GM13977 (cell line): Measurements from ENCODE around the gene DNAAF8.

Experiments used
- DNase-seq: peaks from one replicate; pipeline ENCODE4 v3.0.0; 2012; ENCODE audit warnings: low spot score
- in situ Hi-C: fragments of 300-500 bp; cut with MboI; formaldehyde crosslinking; loops from one replicate; pipeline ENCODE4 v1.12.0; 2022; ENCODE audit warnings: low sequenced_read_pairs, low pct_unique_long_range_greater_than_20kb, mixed read lengths, inconsistent platforms; ENCODE audit not compliant: unreplicated experiment
- TF ChIP-seq, protein P1 (sequence below): IDR thresholded peaks from 2 replicates; pipeline ENCODE4 v1.5.1; 2012; ENCODE audit warnings: mild to moderate bottlenecking, control low read depth; ENCODE audit not compliant: insufficient read depth; ENCODE audit errors: extremely low read depth, missing control alignments

Gene DNAAF8

DNA sequence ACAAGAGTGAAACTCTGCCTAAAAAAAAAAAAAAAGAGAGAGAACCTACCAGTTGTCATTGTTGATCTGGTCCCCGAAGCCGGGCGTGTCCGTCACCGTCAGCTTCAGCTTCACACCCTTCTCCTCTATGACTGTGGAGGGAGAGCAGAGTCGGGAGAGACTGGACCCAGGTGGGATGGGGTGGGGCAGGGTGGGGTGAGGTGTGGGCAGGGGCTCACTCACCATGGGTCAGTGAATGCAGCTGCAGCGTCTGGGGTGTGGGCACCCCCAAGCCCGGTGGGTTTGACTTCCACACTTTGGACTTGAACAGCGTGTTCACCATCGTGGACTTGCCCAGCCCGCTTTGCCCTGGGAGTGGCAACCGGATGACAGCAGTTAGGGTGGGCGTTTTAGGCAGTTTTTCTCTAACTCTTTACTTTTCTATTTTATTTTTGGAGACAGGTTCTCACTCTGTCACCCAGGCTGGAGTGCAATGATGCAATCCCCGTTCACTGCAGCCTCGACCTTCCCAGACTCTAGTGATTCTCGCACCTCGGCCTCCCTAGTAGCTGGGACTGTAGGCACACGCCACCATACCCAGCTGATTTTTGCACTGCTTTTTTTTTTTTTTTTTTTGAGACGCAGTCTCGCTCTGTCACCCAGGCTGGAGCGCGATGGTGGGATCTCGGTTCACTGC, 51.6 kb downstream of the DNAAF8 start:
- TF ChIP-seq, protein P1, sequence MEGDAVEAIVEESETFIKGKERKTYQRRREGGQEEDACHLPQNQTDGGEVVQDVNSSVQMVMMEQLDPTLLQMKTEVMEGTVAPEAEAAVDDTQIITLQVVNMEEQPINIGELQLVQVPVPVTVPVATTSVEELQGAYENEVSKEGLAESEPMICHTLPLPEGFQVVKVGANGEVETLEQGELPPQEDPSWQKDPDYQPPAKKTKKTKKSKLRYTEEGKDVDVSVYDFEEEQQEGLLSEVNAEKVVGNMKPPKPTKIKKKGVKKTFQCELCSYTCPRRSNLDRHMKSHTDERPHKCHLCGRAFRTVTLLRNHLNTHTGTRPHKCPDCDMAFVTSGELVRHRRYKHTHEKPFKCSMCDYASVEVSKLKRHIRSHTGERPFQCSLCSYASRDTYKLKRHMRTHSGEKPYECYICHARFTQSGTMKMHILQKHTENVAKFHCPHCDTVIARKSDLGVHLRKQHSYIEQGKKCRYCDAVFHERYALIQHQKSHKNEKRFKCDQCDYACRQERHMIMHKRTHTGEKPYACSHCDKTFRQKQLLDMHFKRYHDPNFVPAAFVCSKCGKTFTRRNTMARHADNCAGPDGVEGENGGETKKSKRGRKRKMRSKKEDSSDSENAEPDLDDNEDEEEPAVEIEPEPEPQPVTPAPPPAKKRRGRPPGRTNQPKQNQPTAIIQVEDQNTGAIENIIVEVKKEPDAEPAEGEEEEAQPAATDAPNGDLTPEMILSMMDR, result no peak
- in situ Hi-C loops, result no loop called here
- no peak for DNase-seq

DNA sequence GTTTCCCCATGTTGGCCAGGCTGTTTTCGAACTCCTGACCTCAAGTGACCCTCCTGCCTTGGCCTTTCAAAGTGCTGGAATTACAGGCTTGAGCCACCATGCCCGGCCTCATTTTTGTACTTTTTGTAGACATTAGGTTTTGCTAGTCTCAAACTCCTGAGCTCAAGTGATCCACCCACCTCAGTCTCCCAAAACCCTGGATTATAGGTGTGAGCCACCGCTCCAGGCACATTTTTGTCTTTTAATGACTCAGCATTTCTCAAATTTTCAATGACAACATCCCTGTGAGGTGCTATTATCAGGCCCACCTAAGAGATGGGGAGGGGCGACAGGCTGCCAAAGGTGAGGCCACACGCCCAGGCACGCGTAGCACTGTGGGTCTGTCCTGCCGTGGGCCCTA, 52.7 kb downstream of the DNAAF8 start:
- in situ Hi-C loops, result no loop called here
- no peak for DNase-seq
- TF ChIP-seq, protein P1, result no peak

DNA sequence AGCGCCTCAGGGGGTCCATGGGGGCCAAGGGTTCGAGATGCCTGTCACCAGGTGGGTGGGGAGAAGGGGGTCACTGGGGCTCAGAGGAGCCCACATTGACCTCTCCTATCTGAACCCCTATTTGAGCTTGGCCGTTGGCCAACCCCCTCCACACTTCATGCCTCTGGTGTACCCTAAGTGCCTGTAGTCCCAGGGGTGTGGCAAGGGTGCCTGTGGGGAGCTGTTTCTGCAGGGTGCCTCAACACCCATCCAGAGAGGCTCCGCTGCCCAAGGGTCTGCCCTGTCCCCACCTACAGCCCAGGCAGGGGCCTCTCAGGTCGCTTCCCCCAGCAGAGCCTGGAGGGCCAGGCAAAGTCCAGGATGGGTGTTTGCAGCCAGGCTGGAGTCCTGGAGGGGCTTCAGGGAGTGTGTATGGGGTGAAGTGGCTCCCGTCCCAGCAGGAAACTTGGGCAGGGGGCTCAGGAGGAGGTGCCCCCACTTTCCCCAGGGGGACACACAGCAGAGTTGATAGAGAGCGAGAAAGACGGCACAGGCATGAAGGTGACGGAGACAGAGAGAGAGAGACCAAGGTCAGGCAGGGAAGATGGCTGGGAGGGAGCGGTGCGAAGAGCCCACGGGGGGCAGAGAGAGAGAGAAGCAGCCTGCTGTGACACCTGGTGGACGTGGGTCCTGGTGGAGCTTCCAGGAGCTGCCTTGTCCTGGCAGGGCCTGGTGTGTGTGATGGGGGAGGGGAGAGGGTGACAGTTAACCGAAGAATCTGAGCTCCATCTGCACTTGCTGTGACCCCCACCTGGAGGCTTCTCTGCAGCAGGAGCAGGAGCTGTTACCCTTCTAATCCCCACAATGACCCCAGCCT, 53.5 kb downstream of the DNAAF8 start, which contains the start of gene SEPTIN12:
Gene SEPTIN12, minus strand, starts transcription at position 719 of the 856 bp plus-strand sequence. Its CDS starts 700 bp downstream, at position 19.
- no peak for DNase-seq
- in situ Hi-C loops, result no loop called here
- TF ChIP-seq, protein P1, result no peak

DNA sequence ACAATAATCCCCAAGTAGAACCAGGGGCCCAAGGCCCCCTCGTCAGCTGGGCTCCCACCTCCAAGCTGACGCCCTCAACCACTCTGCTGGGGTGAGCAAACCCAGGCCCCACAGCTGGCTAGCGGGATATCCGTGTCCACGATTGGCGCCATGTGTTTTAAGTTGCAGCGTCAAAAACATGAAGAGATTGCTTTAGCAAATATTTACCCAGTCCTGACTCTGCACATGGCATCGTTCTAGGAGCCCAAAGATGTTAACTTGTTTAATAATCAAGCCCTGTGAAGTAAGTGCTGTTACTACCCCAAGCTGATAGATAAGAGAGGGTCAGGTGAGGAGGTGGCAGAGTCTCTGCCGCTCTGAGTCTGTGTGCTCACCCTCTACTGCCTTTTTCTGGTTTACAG, 54.2 kb downstream of the DNAAF8 start:
- DNase-seq, result no peak
- in situ Hi-C loops, result no loop called here
- TF ChIP-seq, protein P1, result no peak

DNA sequence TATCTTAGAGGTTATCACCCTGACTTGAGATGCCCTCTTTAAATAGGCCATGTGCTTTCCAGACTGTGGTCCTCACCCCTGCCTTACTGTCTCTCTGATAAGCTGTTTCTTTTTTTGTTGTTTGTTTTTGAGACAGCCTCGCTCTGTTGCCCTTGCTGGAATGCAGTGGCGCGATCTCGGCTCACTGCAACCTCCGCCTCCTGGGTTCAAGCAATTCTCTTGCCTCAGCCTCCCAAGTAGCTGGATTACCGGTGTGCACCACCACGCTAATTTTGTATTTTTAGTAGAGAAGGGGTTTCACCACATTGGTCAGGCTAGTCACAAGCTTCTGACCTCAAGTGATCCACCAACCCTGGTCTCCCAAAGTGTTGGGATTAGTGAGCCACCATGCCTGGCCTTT, 54.6 kb downstream of the DNAAF8 start:
- in situ Hi-C loops, result no loop called here
- no peak for DNase-seq
- TF ChIP-seq, protein P1, result no peak

DNA sequence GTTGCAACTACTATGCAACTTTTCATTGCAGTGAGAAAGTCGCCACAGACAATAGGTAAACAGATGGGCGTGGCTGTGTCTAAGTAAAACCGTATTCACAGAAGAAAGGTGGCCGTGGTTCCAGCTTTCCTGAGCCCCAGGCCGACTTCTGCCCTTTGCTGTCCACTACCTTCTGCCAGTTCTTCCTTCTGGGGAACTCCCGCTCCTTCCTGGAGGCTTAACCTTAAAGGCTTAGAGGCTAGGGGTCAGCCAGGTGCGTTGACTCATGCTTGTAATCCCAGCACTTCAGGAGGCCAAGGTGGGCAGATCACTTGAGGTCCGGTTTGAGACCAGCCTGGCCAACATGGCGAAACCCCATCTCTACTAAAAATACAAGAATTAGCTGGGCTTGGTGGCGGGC, 55.9 kb downstream of the DNAAF8 start:
- TF ChIP-seq, protein P1, result no peak
- in situ Hi-C loops, result no loop called here

More for the DNA sequence above, 55.9 kb downstream of the DNAAF8 start:
- no peak for DNase-seq
